Keratinocyte (primary cell): Measurements from ENCODE around the gene VEZF1.

Experiments used
- EZH2 ChIP-seq: IDR thresholded peaks from one replicate; pipeline ENCODE4 v1.6.1; 2012; ENCODE audit warnings: inconsistent platforms, mild to moderate bottlenecking, low read length, moderate library complexity
- TF ChIP-seq, protein P1 (sequence below), 3 experiments: IDR thresholded peaks in 1 of 3; conservative IDR thresholded peaks in 1 of 3; optimal IDR thresholded peaks in 1 of 3; 2 replicates in 2 of 3; 3 replicates in 1 of 3; pipeline versions ENCODE3 to v1.5.1; 2011; ENCODE audit warnings: low read length in 3 of 3, mild to moderate bottlenecking in 3 of 3, moderate library complexity in 2 of 3, control low read depth in 1 of 3, inconsistent platforms in 1 of 3; ENCODE audit not compliant: insufficient read depth in 2 of 3; ENCODE audit errors: extremely low read depth in 1 of 3

DNA sequence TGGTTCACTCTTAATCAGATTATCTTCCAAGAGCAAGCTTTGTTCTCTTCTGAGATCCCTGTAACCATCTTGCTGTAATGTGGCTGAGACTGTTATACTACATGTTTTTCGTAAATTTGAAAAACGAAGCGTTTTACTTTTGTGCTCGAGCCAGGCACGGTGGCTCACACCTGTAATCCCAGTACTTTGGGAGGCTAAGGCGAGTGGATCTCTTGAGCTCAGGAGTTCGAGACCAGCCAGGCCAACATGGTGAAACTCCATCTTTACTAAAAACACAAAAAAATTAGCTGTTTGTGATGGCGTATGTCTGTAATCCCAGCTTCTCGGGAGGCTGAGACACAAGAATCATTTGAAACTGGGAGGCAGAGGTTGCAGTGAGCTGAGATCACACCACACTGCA, 40.7 kb downstream of the VEZF1 start:
- TF ChIP-seq, protein P1, sequence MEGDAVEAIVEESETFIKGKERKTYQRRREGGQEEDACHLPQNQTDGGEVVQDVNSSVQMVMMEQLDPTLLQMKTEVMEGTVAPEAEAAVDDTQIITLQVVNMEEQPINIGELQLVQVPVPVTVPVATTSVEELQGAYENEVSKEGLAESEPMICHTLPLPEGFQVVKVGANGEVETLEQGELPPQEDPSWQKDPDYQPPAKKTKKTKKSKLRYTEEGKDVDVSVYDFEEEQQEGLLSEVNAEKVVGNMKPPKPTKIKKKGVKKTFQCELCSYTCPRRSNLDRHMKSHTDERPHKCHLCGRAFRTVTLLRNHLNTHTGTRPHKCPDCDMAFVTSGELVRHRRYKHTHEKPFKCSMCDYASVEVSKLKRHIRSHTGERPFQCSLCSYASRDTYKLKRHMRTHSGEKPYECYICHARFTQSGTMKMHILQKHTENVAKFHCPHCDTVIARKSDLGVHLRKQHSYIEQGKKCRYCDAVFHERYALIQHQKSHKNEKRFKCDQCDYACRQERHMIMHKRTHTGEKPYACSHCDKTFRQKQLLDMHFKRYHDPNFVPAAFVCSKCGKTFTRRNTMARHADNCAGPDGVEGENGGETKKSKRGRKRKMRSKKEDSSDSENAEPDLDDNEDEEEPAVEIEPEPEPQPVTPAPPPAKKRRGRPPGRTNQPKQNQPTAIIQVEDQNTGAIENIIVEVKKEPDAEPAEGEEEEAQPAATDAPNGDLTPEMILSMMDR (optimal IDR thresholded peaks at IDR 0.05 in 1 of 3, IDR thresholded peaks at IDR 0.05 in 1 of 3, conservative IDR thresholded peaks at IDR 0.05 in 1 of 3; ENCODE audit: extremely low read depth in 1 of 3, insufficient read depth in 2 of 3, low read length in 3 of 3) = no peak
- no peak for TF ChIP-seq EZH2
